Adrenal gland (tissue), 12 donors: ENCODE measurements around the gene CCDC116. TPM values are rescaled to one million over a fixed set of nuclear protein-coding genes. Genes with fewer than 3 reads are reported as not detected.
"Not testable (repeated sequence)": the region's sequence is repeated elsewhere in the genome, so short reads cannot be mapped to it uniquely, and the experiment has no call there.

Source experiments
- DNase-seq, 7 donors: peaks; one replicate each; pipeline ENCODE4 v3.0.0-alpha.2; 2019 to 2020
- H3K27ac ChIP-seq, 5 donors: fragments of 200-600 bp; sonication (generic) in 4 of 5; 1 replicate in 3 of 5; 2 replicates in 2 of 5; pipeline versions ENCODE4 v1.5.1 to v1.8.0; 2016 to 2020; ENCODE audit warnings: mild to moderate bottlenecking in 1 of 5
- H3K27me3 ChIP-seq: fragments of 200-600 bp; 2 replicates; pipeline ENCODE4 v1.8.0; 2021
- H3K36me3 ChIP-seq, 2 donors: fragments of 200-600 bp; replicated peaks in 1 of 2; 1 replicate in 1 of 2; 2 replicates in 1 of 2; pipeline versions ENCODE4 v1.5.1 to v1.8.0; 2018 to 2022
- H3K4me1 ChIP-seq, 2 donors: fragments of 200-600 bp; replicated peaks in 1 of 2; 1 replicate in 1 of 2; 2 replicates in 1 of 2; pipeline versions ENCODE4 v1.5.1 to v1.8.0; 2018 to 2021
- H3K4me3 ChIP-seq, 4 donors: fragments of 200-600 bp; sonication (generic) in 3 of 4; one replicate each; pipeline ENCODE4 v1.5.1; 2016 to 2018
- H3K9me3 ChIP-seq, 3 donors: fragments of 200-600 bp; sonication (generic) in 1 of 3; replicated peaks in 1 of 3; 1 replicate in 2 of 3; 2 replicates in 1 of 3; pipeline versions ENCODE4 v1.5.1 to v1.8.0; 2016 to 2021
- CTCF ChIP-seq, 6 experiments: fragments of 450-650 bp in 4 of 6; fragments of 200-600 bp in 2 of 6; sonication (generic) in 1 of 6; IDR thresholded peaks; 1 replicate in 5 of 6; 2 replicates in 1 of 6; pipeline versions ENCODE4 v1.5.1 to v1.8.0; 2016 to 2021; ENCODE audit warnings: antibody characterized with exemption in 6 of 6, mild to moderate bottlenecking in 2 of 6, moderate library complexity in 1 of 6
- POLR2A ChIP-seq, 2 donors: fragments of 450-650 bp; IDR thresholded peaks; one replicate each; pipeline ENCODE4 v1.6.1; 2017; ENCODE audit warnings: antibody characterized with exemption in 2 of 2, mild to moderate bottlenecking in 2 of 2, moderate library complexity in 1 of 2
- WGBS, 4 donors: extraction: QIAGEN DNeasy Blood & Tissue Kit in 2 of 4; methylation state at CpG; one replicate each; pipeline versions ENCODE4 v1.1.5 to v1.1.7; 2013 to 2017; 5-methylcytosine and 5-hydroxymethylcytosine counted together
- intact Hi-C, 2 donors: fragments of 100-400 bp; cut with DNase I; formaldehyde crosslinking; loops; one replicate each; pipeline versions ENCODE4 v1.14.1 to v1.15.0; 2022 to 2023
- polyA plus RNA-seq, 3 donors: library from polyadenylated mRNA; stranded (reverse); fragments of 200-250 nt in 2 of 3; fragments of 350-450 nt in 1 of 3; fragmentation: Illumina TruSeq in 1 of 3; extraction: RNeasy Lipid Tissue Mini Kit (QIAGEN cat#74804) in 1 of 3; gene quantifications; one replicate each; pipeline ENCODE4 v1.2.3, GENCODE V29; 2013 to 2014
- total RNA-seq, 9 donors: library from RNA; depleted of rRNA in 4 of 9; stranded (reverse); fragments of >200 nt in 4 of 9; fragments of 120-200 nt in 1 of 9; fragmentation: NEBNext Ultra II Directional in 1 of 9; extraction: Animal tissue kit (Norgen Biotek cat#: 25700) in 1 of 9; gene quantifications; one replicate each; pipeline versions ENCODE4 v1.1.0 to v1.2.4, GENCODE V29; 2013 to 2023
- donor health status: healthy with polysubstance abuse.
- donor health status: Bipolar disorder and iron deficiency.
- donor health status: DM: yes; HTN: yes; CAD: no.
- donor health status: DM: no; HTN: no; CAD: no.
- donor health status: DM: no; HTN: no; CAD: no.
- donor health status: DM: yes; HTN: yes; CAD: no.

CCDC116 gene
- total and polyA plus RNA-seq, 12 donors, result 0.19 to 1.9 (median 0.35) TPM; not detected in 3

DNA sequence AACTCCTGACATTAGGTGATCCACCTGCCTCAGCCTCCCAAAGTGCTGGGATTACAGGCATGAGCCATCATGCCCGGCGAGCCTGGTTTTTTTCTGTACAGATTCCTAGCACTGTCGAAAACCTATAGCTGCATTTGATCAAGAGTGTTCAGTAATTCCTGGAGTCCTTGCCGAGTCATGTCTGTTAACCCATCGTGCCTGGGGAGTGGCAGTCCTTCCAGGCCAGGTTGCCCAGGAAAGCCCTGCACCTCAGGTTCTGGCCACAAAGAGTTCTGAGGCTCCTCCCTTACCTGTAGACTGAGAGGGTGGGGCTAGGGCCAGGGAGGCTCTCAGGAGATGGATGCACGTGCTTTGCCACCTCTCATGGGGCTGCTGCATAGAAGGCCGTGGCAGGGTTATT is 19.7 kb upstream of the CCDC116 start:
- peaks cover 0 to 29% of the 10 kb centered on the region in 2 donors for H3K36me3 ChIP-seq
- no peaks in the 10 kb centered on the region for H3K9me3 ChIP-seq
- 84 to 94% (median 90%) methylated on average over 3 to 7 of the region's 7 CpGs for WGBS, 4 donors
- no peak for DNase-seq
- TF ChIP-seq CTCF (IDR thresholded peaks at IDR 0.05), result no peak
- TF ChIP-seq POLR2A (IDR thresholded peaks at IDR 0.05), result no peak
- intact Hi-C loops, result no loop called here
- no peaks in the 10 kb centered on the region for H3K4me1 ChIP-seq
- no peak overlapping the region for H3K27ac ChIP-seq
- H3K27me3 ChIP-seq, result no peaks in the 10 kb centered on the region
- H3K4me3 ChIP-seq, result no peak overlapping the region

DNA sequence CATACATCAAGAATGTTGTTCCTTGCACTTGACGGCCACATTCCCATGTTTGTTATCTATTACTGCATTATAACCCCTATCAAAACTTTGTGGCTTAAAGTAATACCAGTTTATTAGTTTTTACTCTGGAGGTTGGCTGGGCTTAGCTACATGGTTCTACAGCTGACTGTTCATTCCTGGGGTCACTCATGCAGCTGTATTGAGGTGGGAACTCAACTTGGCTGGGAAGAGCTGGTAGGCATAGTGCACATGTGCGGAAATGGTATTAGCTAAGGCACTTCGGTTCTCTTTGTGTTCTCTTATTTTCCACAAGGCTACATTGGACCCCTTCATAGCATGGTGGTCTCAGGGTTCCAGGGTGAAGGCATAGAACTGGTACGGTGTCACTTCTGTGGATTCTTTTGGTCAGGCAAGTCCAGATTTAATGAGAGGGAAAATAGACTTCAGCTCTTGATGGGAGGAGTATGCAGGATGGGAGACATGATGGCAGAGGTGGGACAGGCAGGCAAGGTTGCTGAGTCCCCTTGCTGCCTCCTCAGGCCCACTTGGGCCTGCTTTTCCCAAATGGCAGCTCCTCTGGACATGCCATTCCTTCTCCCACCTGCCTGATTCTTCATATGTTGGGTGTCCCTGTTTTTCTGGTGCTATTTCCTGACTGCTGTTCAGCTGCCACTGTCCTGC is 18.9 kb upstream of the CCDC116 start:
- intact Hi-C loops, result no loop called here
- no peak overlapping the region for H3K4me3 ChIP-seq
- H3K9me3 ChIP-seq, result no peaks in the 10 kb centered on the region
- no peak overlapping the region for H3K27ac ChIP-seq
- peaks cover 0 to 29% of the 10 kb centered on the region in 2 donors for H3K36me3 ChIP-seq
- no peaks in the 10 kb centered on the region for H3K27me3 ChIP-seq
- H3K4me1 ChIP-seq, result no peaks in the 10 kb centered on the region
- TF ChIP-seq POLR2A (IDR thresholded peaks at IDR 0.05) (no peak), CTCF (IDR thresholded peaks at IDR 0.05) (no peak)
- 85 to 94% (median 89%) methylated on average over 4 of the region's 4 CpGs for WGBS, 4 donors
- DNase-seq, result no peak

GRCh38 chr22:21615731-21616130 is 16.8 kb upstream of the CCDC116 start:
- H3K4me1 ChIP-seq, result no peaks in the 10 kb centered on the region
- no peak for DNase-seq
- H3K36me3 ChIP-seq, result peaks cover 0 to 25% of the 10 kb centered on the region in 2 donors
- WGBS, 4 donors, result 76 to 83% (median 78%) methylated on average over 4 of the region's 4 CpGs
- no peak overlapping the region for H3K27ac ChIP-seq
- TF ChIP-seq CTCF (IDR thresholded peaks at IDR 0.05) (no peak), POLR2A (IDR thresholded peaks at IDR 0.05) (no peak)
- intact Hi-C loops, result no loop called here
- no peaks in the 10 kb centered on the region for H3K27me3 ChIP-seq
- no peak overlapping the region for H3K4me3 ChIP-seq
- H3K9me3 ChIP-seq, result no peaks in the 10 kb centered on the region

DNA sequence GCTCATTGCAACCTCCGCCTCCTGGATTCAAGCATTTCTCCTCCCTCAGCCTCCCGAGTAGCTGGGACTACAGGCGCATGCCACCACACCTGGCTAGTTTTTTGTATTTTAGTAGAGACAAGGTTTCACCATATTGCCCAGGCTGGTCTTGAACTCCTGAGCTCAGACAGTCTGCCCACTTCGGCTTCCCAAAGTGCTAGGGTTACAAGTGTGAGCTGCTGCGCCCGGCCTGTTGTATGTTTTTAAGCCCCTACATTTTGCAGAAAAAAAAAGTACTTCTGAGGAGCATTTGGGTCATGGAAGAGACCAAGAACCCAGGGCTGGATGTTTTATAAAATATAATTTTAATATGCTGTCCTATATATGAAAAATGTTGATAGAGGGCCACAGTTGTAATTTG is 15.2 kb upstream of the CCDC116 start:
- H3K36me3 ChIP-seq, result peaks cover 0 to 10% of the 10 kb centered on the region in 2 donors
- DNase-seq, H3K27me3 ChIP-seq, intact Hi-C loops, H3K27ac ChIP-seq, H3K4me1 ChIP-seq, H3K4me3 ChIP-seq, H3K9me3 ChIP-seq: not testable (repeated sequence)
- WGBS, 4 donors, result 96 to 98% (median 98%) methylated on average over 6 of the region's 6 CpGs

- DNase-seq, result no peak
- Histone ChIP-seq H3K27ac (no peak overlapping the region), H3K9me3 (no peaks in the 10 kb centered on the region), H3K36me3 (peaks cover 0 to 5% of the 10 kb centered on the region in 2 donors), H3K4me1 (peaks cover 0 to 6% of the 10 kb centered on the region in 2 donors), H3K27me3 (no peaks in the 10 kb centered on the region), H3K4me3 (no peak overlapping the region)
- intact Hi-C loops, result no loop called here
- WGBS, 4 donors, result 90 to 97% (median 93%) methylated on average over 3 of the region's 3 CpGs
- TF ChIP-seq CTCF (IDR thresholded peaks at IDR 0.05) (no peak), POLR2A (IDR thresholded peaks at IDR 0.05) (no peak)
Observed at GRCh38 chr22:21621025-21621424, 11.5 kb upstream of the CCDC116 start.
